Stimulated activated CD8-positive, alpha-beta memory T cell treated with anti-CD3 and anti-CD28 coated beads, Interleukin-15, amount 100 ng/mL, for 48 hours (primary cell): ENCODE data around the gene TSPAN9.

Source experiments
- DNase-seq, 2 donors: peaks; one replicate each; pipeline ENCODE4 v3.0.0-alpha.2; 2020; ENCODE audit warnings: low read depth in 2 of 2

TSPAN9 gene

DNA sequence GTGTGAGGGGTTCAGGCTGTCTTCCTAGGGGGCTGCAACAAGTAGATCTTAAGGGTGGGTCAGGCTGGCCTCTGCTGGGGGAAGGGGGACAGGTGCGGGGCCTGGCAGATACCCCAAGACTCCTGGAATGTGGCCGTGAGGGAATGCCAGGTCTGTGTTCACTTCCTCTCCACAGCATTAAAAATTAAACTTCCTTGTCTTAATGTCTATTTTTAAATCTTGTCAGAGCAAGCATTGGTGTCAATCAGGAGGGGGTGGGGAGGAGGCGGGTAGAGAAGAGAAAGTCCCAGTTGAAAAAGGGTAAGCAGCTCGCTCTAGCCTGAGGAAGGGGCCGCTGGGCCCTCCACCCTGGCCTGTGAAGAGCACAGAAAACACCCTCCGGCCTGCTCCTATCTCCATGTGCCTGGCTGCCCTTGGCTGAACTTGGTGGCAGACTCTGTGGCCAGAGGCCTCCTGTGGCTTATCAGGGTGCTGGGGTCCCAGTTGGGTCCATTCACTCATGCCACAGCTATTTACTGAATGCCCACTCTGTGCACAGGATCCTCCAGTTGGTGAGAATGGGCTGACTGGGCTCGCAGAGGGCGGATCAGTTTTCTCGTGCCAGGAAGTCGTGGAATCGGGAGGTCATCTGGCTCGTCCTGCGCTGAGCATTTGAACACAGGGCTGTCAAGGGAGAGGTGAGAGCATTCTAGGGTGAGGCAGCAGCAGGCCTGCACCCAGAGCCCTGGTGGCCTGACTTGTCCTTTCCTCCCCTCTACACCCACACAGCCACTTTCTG, 128.8 kb downstream of the TSPAN9 start:
- no peak for DNase-seq

DNA sequence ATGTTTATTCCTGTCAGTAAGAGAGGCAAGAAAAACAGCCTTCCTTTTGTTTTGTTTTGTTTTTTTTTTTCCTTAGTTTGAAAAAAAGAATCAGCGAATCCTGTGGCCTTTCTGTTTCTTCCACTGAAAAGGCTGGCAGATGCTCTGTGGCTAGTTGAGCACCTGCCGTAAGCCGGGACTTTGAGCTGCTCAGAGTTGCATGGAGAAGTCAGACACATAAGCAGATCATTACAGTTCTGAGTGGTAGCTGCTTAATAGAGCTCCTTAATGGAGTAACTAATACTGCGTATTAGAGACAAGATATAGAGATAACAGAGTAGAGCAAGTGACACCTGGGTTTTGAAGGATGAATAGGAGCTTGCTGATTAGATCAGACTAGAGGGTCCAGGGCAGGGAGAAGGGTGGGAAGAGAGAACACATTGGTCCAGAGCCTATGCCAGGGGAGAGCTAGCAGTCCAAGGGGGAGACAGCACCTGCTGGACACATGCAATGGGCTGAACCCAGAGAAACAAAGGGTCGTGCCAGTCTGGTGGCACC, 129.4 kb downstream of the TSPAN9 start:
- DNase-seq, result no peak

DNA sequence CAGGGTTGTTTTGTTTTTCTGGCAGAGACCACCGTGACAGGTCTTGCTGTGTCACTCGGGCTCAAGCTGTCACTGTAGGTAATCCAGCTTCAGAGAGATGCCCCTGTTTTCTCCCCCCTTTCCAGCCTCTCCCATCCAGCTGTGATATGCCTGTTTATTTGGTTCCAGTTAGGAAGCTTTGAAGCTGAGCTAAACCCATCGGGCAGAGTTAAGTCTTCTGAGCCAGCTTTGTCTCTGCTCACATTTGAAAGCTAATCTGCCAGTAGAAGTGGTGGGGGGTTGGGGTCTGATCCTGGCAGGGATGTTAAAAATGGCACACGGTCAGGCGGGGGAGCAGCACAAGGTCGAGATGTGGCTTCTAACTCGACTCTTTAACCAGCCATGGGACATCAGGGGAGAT, 130.0 kb downstream of the TSPAN9 start:
- DNase-seq, result no peak

DNA sequence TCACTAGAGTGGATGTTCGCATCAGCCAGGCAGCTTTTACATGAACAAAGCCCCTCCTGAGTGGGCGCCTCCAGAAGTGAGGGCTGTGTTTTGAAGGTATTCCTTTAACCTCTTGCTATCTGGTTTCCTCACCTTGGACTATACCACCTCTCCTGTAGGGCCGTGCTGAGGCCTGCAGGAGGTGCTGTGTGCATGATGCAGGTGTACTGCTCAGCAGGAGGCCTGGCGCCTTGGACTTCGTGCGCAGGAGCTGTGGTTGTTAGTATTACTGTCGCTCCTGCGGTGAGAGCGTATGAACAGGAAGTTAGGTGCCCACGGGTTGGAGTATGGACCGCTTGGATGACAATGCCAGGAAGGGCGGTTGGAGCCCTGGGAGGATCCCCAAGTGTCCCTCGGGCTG, 130.7 kb downstream of the TSPAN9 start:
- no peak for DNase-seq

- DNase-seq, result no peak
These were observed 136.0 kb downstream of the TSPAN9 start for GRCh38 chr12:3213188-3213587.

GRCh38 chr12:3213768-3214167, 136.6 kb downstream of the TSPAN9 start:
- no peak for DNase-seq

DNA sequence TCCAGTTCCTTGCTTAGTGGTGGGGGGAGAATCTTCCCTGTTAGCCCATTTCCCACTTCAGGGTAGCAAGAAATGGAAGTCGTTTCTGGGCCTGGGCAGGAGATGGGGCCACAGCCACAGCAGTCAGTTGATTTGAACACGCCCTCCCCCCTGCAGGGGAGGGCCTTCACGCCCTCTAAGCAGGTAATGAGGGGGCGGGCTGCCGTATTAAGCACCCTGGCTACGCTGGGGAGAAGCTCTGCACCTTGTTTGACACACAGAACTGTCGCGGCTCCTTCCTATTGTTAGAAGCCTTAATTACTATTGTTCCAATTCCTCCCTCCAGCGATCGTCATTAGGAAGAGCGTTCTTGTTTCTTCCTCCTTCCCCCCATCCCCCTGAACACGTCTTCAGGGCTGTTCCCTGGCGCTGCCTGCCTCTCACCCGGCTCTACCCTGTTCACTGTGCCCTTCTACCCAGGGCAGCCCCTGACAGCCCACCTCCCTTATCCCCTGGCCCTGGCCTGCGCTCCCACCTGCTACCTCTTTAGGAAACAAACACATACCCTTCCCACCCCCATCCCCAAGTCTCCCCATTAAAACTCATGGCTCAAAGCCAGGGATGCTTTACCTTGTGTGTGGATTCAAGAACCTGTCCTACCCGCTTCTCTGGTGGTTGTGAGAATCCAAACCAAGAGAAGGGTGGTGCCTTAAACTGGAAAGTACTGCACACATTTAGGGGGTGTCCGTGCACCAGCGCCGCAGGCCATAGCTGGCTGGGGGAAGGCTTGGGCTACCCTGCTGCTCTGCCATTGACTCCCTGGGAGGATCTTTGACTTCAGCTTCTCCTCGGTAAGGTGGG, 137.6 kb downstream of the TSPAN9 start:
- DNase-seq, result no peak

DNA sequence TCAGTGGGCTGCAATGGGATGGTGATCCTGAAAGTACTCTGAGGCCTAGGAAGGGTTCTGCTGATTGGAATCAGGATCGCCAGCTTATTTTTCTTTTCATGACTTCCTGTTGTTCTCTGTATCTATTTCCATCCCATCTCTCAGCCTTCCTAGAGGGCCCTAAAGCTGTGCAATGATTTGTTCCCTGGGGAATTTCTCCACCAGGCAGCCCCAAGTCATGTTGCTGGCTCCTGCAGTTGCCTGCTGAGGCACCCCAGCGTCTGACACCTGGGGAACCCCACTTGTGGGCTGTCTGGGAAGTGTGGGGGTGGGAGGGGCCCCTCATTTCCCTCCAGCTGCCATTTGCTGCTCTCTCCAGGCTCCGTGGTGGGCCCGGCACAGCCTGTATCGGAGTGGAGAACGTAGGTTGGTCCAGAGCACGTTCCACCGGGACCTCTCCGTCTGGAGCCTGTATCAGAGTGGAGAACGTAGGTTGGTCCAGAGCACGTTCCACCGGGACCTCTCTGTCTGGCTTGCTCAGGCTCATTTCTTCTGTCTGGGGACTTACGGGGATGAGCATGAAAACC, 138.3 kb downstream of the TSPAN9 start:
- no peak for DNase-seq

DNA sequence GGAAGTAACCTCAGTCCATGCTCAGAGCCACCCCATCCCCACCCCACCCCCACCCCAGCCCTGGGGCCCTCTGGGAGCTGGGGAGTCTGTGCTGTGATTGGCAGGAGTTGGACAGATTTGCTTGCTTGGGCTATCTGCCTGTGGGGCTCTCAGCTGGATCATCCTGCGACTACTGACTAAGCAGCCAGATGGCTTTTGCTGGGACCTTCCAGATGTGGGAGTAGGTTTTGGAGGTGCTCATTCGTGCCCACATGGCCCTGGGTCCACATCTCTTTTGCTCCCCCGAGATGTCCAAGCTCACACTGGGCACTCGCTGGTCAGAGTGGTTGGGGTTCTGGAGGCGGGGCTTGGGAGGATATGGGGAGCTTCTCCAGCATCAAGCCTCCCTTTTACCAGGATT, 138.9 kb downstream of the TSPAN9 start:
- no peak for DNase-seq

- no peak for DNase-seq
These were observed 139.8 kb downstream of the TSPAN9 start for GRCh38 chr12:3216726-3217682.

- DNase-seq, result no peak
These were observed 140.5 kb downstream of the TSPAN9 start for GRCh38 chr12:3217683-3218079.

GRCh38 chr12:3218228-3219171, 141.3 kb downstream of the TSPAN9 start:
- no peak for DNase-seq

GRCh38 chr12:3219233-3219632, 142.1 kb downstream of the TSPAN9 start:
- no peak for DNase-seq

DNA sequence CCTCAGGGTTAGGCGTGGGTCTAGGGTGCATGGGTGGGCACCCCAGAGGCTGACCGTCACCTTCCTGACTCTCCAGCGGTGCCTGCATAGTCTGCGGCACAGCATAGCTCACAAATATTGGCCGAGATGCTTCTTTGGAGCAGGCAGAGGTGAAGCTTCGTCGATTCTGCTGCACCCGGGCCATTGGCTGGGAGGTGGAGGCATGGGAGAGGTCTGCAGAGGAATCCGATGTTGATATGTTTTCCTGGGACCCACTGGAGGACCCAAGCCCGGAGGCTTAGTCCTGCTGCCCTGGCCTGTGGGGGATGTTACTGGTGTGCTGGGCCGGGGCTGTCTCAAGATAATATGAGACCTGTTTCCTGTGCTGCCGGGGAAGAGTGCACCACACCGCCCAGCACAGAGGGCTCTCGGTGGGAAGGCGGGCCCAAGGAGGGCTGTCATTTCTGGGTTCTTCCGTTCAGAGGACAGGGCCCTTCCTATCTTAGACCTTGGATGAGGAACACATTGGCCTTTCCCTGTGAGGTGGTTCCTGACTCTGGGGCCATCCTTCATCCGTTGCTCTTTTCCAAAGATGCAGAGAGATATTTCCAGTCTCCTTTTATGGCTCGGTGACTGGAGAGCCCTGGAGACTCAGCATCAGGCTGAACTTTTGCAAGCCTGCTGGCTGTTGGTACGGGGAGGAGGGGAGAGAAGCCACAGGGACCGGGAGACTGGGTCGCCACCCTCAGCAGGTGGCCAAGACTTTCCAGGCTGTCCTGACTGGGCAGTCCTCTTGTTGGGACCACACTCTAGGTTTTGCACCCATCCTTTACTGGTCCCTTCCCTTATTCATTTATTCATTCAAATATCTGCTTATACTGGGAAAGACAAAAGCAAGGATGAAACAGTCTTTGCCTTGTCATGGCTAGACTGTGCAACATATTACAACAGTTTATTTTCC, 143.5 kb downstream of the TSPAN9 start:
- DNase-seq, result no peak

GRCh38 chr12:3222306-3222705, 145.1 kb downstream of the TSPAN9 start:
- no peak for DNase-seq

- no peak for DNase-seq
These were observed 145.8 kb downstream of the TSPAN9 start for GRCh38 chr12:3222979-3223378.

GRCh38 chr12:3223601-3224529, 146.7 kb downstream of the TSPAN9 start:
- no peak for DNase-seq

DNA sequence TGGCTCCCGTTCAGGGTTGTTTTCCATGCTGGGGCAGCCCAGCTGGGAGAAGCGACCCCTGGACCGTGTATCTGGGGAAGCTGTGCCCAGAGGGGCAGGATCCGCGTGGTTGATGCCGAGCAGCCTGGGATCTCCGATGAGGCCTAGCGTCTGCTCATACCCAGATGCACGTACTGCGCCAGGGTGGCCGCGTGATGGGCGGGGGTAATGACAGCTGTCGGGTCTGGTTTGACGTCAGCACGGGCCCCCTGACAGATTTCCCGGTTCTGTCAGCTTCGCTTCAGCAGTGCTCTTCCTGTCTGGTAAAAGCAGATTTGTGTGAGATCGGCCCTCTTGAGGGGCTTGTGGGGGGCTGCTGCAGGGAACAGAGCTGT, 147.3 kb downstream of the TSPAN9 start:
- DNase-seq, result no peak
